ENCODE results near the gene SHANK1.

Gene SHANK1

DNA sequence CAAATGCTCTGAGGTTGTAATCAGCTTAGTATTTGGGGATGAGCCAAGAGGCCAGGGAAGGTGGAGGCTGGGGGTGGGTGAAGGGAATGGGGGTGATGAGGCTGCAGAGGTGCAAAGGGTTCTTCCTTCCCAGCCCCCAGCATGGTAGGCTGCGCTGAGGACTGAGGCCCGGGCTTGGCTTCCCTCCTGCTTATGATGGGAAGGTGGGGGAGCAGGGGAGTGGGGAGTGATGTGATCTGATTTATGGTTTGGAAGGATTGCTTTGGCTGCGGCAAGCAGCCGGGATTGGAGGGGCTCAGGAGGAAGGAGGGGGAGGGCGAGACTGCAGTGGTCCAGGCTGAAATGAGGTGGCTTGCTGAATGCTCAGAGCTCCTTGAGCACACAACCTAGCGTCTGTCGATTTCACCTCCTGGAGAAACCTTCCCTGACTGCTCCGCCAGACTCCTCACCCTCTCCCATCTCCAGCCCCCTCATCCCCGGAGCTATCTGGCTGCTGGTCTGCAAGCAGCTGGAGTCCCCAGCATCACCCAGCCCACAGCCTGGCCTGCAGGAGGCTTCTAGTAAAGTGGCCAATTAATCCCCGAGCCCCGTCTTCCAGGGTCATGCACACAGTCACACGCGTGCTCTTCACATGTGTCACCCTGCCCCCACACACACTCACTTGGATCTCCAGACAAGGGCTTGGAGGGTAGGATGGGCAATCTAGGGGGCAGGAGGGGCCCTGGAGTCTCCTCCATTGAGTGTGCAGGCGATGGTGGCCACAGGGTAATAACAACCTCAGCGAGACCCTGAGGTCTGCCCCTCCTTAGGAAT, 2.8 kb upstream of the SHANK1 start:
- ChIA-PET POLR2A (interaction anchor here (1.1 kb wide), 1 partner anchor 83 kb away, joined by 4 read pairs; no protein-coding TSS in a partner anchor), CTCF (interaction anchor here (0.6 to 5.9 kb wide), 5 partner anchors 17 to 200 kb away, joined by 3 to 75 read pairs (median 8); no protein-coding TSS in a partner anchor)
- H3K4me3 ChIP-seq (ENCODE audit: low read depth, low read length) = no peak overlapping the region
- no peaks in the 10 kb centered on the region for H3K9me3 ChIP-seq (ENCODE audit: control insufficient read depth, insufficient read depth, low read depth, low read length)
- no peaks in the 10 kb centered on the region; a peak in 1 of 3 replicates for H3K36me3 ChIP-seq (ENCODE audit: control insufficient read depth in 2 of 2, insufficient read depth in 1 of 2, low read length in 2 of 2)
- no peak overlapping the region for H3K27ac ChIP-seq (ENCODE audit: extremely low read depth, low read depth, low read length)
- TF ChIP-seq ZNF248 (tag by site-specific recombination; IDR thresholded peaks at IDR 0.05) (no peak), ZBTB20 (tag by site-specific recombination; IDR thresholded peaks at IDR 0.05) (no peak), EGR2 (tag by site-specific recombination; IDR thresholded peaks at IDR 0.05; ENCODE audit: low read depth) (0 out of 2 replicates have a peak, but pooled peaks have one; percentile 11), ZXDB (tag by site-specific recombination; IDR thresholded peaks at IDR 0.05) (no peak), ZNF362 (tag by site-specific recombination; IDR thresholded peaks at IDR 0.05) (no peak), ZFP37 (tag by site-specific recombination; IDR thresholded peaks at IDR 0.05) (no peak), PATZ1 (tag by site-specific recombination; IDR thresholded peaks at IDR 0.05) (0 out of 2 replicates have a peak, but pooled peaks have one; percentile 21), ZNF266 (tag by site-specific recombination; IDR thresholded peaks at IDR 0.05; ENCODE audit: low read depth) (no peak), ZNF747 (tag by site-specific recombination; IDR thresholded peaks at IDR 0.05) (no peak)
- H3K4me1 ChIP-seq (ENCODE audit: control insufficient read depth, insufficient read depth, low read length) = peaks cover 7% of the 10 kb centered on the region; the same call in 1 of the 2 replicates

- Histone ChIP-seq H3K4me3 (ENCODE audit: low read depth, low read length) (no peak overlapping the region), H3K4me1 (ENCODE audit: control insufficient read depth, insufficient read depth, low read length) (peaks cover 7% of the 10 kb centered on the region; the same call in 1 of the 2 replicates), H3K27ac (ENCODE audit: extremely low read depth, low read depth, low read length) (no peak overlapping the region), H3K36me3 (ENCODE audit: control insufficient read depth in 2 of 2, insufficient read depth in 1 of 2, low read length in 2 of 2) (no peaks in the 10 kb centered on the region; a peak in 1 of 3 replicates), H3K9me3 (ENCODE audit: control insufficient read depth, insufficient read depth, low read depth, low read length) (no peaks in the 10 kb centered on the region)
- POLR2A ChIA-PET = no interaction called here
- CTCF ChIA-PET = interaction anchor here (0.6 to 5.9 kb wide), 6 partner anchors 12 to 201 kb away, joined by 3 to 75 read pairs (median 5); no protein-coding TSS in a partner anchor
- TF ChIP-seq SCRT1 (tag by site-specific recombination; IDR thresholded peaks at IDR 0.05; ENCODE audit: borderline replicate concordance) (0 out of 2 replicates have a peak, but pooled peaks have one; percentile 60), ZNF626 (tag by site-specific recombination; IDR thresholded peaks at IDR 0.05) (no peak), SCRT2 (tag by site-specific recombination; IDR thresholded peaks at IDR 0.05) (peak; percentile 91), ZNF211 (tag by site-specific recombination; IDR thresholded peaks at IDR 0.05; ENCODE audit: low read depth) (no peak), ZNF561 (tag by site-specific recombination; IDR thresholded peaks at IDR 0.05; ENCODE audit: borderline replicate concordance) (no peak), ZNF596 (tag by site-specific recombination; IDR thresholded peaks at IDR 0.05) (no peak)
- TF ChIP-seq, protein P1, sequence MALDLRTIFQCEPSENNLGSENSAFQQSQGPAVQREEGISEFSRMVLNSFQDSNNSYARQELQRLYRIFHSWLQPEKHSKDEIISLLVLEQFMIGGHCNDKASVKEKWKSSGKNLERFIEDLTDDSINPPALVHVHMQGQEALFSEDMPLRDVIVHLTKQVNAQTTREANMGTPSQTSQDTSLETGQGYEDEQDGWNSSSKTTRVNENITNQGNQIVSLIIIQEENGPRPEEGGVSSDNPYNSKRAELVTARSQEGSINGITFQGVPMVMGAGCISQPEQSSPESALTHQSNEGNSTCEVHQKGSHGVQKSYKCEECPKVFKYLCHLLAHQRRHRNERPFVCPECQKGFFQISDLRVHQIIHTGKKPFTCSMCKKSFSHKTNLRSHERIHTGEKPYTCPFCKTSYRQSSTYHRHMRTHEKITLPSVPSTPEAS (tag by site-specific recombination; IDR thresholded peaks at IDR 0.05) = no peak
- TF ChIP-seq, protein P2, sequence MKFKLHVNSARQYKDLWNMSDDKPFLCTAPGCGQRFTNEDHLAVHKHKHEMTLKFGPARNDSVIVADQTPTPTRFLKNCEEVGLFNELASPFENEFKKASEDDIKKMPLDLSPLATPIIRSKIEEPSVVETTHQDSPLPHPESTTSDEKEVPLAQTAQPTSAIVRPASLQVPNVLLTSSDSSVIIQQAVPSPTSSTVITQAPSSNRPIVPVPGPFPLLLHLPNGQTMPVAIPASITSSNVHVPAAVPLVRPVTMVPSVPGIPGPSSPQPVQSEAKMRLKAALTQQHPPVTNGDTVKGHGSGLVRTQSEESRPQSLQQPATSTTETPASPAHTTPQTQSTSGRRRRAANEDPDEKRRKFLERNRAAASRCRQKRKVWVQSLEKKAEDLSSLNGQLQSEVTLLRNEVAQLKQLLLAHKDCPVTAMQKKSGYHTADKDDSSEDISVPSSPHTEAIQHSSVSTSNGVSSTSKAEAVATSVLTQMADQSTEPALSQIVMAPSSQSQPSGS (tag by site-specific recombination; IDR thresholded peaks at IDR 0.05; ENCODE audit: low read depth) = no peak
- TF ChIP-seq, protein P3, sequence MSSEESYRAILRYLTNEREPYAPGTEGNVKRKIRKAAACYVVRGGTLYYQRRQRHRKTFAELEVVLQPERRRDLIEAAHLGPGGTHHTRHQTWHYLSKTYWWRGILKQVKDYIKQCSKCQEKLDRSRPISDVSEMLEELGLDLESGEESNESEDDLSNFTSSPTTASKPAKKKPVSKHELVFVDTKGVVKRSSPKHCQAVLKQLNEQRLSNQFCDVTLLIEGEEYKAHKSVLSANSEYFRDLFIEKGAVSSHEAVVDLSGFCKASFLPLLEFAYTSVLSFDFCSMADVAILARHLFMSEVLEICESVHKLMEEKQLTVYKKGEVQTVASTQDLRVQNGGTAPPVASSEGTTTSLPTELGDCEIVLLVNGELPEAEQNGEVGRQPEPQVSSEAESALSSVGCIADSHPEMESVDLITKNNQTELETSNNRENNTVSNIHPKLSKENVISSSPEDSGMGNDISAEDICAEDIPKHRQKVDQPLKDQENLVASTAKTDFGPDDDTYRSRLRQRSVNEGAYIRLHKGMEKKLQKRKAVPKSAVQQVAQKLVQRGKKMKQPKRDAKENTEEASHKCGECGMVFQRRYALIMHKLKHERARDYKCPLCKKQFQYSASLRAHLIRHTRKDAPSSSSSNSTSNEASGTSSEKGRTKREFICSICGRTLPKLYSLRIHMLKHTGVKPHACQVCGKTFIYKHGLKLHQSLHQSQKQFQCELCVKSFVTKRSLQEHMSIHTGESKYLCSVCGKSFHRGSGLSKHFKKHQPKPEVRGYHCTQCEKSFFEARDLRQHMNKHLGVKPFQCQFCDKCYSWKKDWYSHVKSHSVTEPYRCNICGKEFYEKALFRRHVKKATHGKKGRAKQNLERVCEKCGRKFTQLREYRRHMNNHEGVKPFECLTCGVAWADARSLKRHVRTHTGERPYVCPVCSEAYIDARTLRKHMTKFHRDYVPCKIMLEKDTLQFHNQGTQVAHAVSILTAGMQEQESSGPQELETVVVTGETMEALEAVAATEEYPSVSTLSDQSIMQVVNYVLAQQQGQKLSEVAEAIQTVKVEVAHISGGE (tag by site-specific recombination; conservative IDR thresholded peaks at IDR 0.05; ENCODE audit: low read depth) = no peak
Measured at GRCh38 chr19:50721441-50722137, 2.0 kb upstream of the SHANK1 start.
